Endodermal cell (in vitro differentiated cells): ENCODE data around the gene CDAN1. TPM values are rescaled to one million over a fixed set of nuclear protein-coding genes. Genes with fewer than 3 reads are reported as not detected.
"Not testable (repeated sequence)": the region's sequence is repeated elsewhere in the genome, so short reads cannot be mapped to it uniquely, and the experiment has no call there.

ENCODE experiments used
- DNase-seq: peaks from one replicate; pipeline ENCODE4 v3.0.0-alpha.2; 2017
- H3K27ac ChIP-seq: 2 replicates; pipeline ENCODE4 v1.5.1; 2013; ENCODE audit warnings: mild to moderate bottlenecking, low read depth, low read length, moderate library complexity
- H3K27me3 ChIP-seq: 2 replicates; pipeline ENCODE4 v1.6.1; 2013; ENCODE audit warnings: mild to moderate bottlenecking, low read length, moderate library complexity; ENCODE audit not compliant: insufficient read depth, control insufficient read depth, poor library complexity, severe bottlenecking
- H3K36me3 ChIP-seq: 2 replicates; pipeline ENCODE4 v1.7.0; 2013; ENCODE audit warnings: mild to moderate bottlenecking, low read length, moderate library complexity; ENCODE audit not compliant: control insufficient read depth, insufficient read depth
- H3K4me1 ChIP-seq: one replicate; pipeline ENCODE4 v1.7.0; 2013; ENCODE audit warnings: low read length; ENCODE audit not compliant: control insufficient read depth, insufficient read depth
- H3K4me3 ChIP-seq: 2 replicates; pipeline ENCODE4 v1.5.1; 2013; ENCODE audit warnings: mild to moderate bottlenecking, low read length, moderate library complexity
- H3K9ac ChIP-seq: 2 replicates; pipeline ENCODE4 v1.6.1; 2013; ENCODE audit warnings: mild to moderate bottlenecking, low read length, moderate library complexity; ENCODE audit not compliant: poor library complexity, severe bottlenecking; ENCODE audit errors: extremely low read depth
- H3K9me3 ChIP-seq: 2 replicates; pipeline ENCODE4 v1.6.1; 2013; ENCODE audit warnings: mild to moderate bottlenecking, low read length, moderate library complexity; ENCODE audit not compliant: control insufficient read depth
- H3K27ac Mint-ChIP-seq: 2 replicates; pipeline ENCODE4 v1.8.0; 2020; ENCODE audit warnings: mixed read lengths
- H3K27me3 Mint-ChIP-seq: 2 replicates; pipeline ENCODE4 v1.8.0; 2021; ENCODE audit warnings: mild to moderate bottlenecking, mixed read lengths; ENCODE audit not compliant: insufficient read depth
- H3K36me3 Mint-ChIP-seq: 2 replicates; pipeline ENCODE4 v1.8.0; 2020; ENCODE audit warnings: low read depth, mixed read lengths
- H3K4me1 Mint-ChIP-seq: 2 replicates; pipeline ENCODE4 v1.8.0; 2020; ENCODE audit warnings: mixed read lengths
- H3K4me3 Mint-ChIP-seq: 2 replicates; pipeline ENCODE4 v1.8.0; 2020; ENCODE audit warnings: mild to moderate bottlenecking, moderate library complexity, mixed read lengths
- H3K9me3 Mint-ChIP-seq: 2 replicates; pipeline ENCODE4 v1.8.0; 2020; ENCODE audit warnings: mild to moderate bottlenecking, mixed read lengths
- WGBS, 2 experiments: methylation state at CpG; one replicate each; pipeline versions ENCODE4 v1.1.5 to v1.1.7; 2013; ENCODE audit warnings: missing lambda C conversion rate in 2 of 2, mixed read lengths in 1 of 2; ENCODE audit not compliant: insufficient coverage in 1 of 2, insufficient read length in 1 of 2; 5-methylcytosine and 5-hydroxymethylcytosine counted together
- total RNA-seq, 2 donors: library from RNA; stranded (reverse); fragmentation: NEBNext Ultra II Directional in 1 of 2; extraction: Animal tissue kit (Norgen Biotek cat#: 25700) in 1 of 2; gene quantifications; 2 replicates in 1 of 2; 3 replicates in 1 of 2; pipeline ENCODE4 v1.2.1, GENCODE V29; 2021
- TF ChIP-seq, protein P1 (sequence below): fragments of 200-600 bp; sonication (generic); conservative IDR thresholded peaks from 2 replicates; pipeline ENCODE4 v1.5.0; 2021; ENCODE audit warnings: antibody characterized with exemption, mild to moderate bottlenecking

CDAN1 gene
- total RNA-seq, 2 donors from 2014 or later: 26.5 to 38.2 TPM

DNA sequence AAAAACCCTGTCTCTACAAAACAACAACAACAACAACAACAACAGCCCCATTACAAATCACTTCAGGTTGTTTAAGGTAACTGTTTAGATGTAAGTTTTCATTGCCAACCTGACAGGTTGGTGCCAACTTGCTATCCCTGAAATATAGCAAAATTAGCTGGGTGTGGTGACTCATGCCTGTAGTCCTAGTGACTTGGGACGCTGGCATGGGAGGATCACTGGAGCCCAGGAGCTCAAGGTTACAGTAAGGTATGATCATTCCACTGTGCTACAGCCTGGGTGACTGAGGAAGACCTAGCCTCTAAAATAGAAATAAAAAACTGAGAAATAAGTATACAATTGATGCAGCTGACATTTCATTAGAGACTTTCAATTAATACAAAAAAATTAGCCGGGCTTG, 36.0 kb upstream of the CDAN1 start:
- Mint-ChIP-seq H3K36me3 (peaks cover 23% of the 10 kb centered on the region), H3K9me3 (peaks cover 12% of the 10 kb centered on the region), H3K4me3 (no peak overlapping the region), H3K27ac (no peak overlapping the region), H3K27me3 (no peaks in the 10 kb centered on the region), H3K4me1 (no peaks in the 10 kb centered on the region)
- TF ChIP-seq, protein P1, sequence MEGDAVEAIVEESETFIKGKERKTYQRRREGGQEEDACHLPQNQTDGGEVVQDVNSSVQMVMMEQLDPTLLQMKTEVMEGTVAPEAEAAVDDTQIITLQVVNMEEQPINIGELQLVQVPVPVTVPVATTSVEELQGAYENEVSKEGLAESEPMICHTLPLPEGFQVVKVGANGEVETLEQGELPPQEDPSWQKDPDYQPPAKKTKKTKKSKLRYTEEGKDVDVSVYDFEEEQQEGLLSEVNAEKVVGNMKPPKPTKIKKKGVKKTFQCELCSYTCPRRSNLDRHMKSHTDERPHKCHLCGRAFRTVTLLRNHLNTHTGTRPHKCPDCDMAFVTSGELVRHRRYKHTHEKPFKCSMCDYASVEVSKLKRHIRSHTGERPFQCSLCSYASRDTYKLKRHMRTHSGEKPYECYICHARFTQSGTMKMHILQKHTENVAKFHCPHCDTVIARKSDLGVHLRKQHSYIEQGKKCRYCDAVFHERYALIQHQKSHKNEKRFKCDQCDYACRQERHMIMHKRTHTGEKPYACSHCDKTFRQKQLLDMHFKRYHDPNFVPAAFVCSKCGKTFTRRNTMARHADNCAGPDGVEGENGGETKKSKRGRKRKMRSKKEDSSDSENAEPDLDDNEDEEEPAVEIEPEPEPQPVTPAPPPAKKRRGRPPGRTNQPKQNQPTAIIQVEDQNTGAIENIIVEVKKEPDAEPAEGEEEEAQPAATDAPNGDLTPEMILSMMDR: no peak
- H3K36me3 ChIP-seq: no peaks in the 10 kb centered on the region
- WGBS, 2 experiments: 80 to 91% methylated on average over 1 to 2 of the region's 2 CpGs
- no peak for DNase-seq
- no peak overlapping the region for H3K4me3 ChIP-seq
- no peaks in the 10 kb centered on the region for H3K9me3 ChIP-seq
- no peaks in the 10 kb centered on the region for H3K4me1 ChIP-seq
- H3K27me3 ChIP-seq: no peaks in the 10 kb centered on the region
- H3K9ac ChIP-seq: no peak overlapping the region
- H3K27ac ChIP-seq: no peak overlapping the region

DNA sequence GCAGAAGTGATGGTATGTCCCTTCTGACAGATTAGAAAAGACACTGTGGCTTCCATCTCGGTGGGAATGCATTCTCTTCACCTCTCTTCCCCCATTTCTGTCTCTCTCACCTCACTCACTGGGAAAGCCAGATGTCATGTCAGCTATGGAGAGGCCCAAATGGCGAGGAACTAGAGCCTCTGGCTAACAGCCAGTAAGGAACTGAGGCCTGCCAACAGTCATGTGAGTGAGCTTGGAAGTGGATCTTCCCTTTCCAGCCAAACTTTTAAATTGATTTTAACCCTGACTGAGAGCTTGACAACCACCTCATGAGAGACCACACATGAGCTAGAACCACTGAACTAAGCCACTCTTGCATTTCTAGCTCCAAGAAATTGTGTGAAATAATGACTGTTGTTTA, 35.2 kb upstream of the CDAN1 start:
- TF ChIP-seq, protein P1: no peak
- no peak overlapping the region for H3K4me3 ChIP-seq
- no peak overlapping the region for H3K27ac Mint-ChIP-seq
- H3K4me1 ChIP-seq: no peaks in the 10 kb centered on the region
- no peak overlapping the region for H3K4me3 Mint-ChIP-seq
- no peak for DNase-seq
- H3K9me3 Mint-ChIP-seq: peaks cover 12% of the 10 kb centered on the region
- H3K27me3 ChIP-seq: no peaks in the 10 kb centered on the region
- H3K27me3 Mint-ChIP-seq: no peaks in the 10 kb centered on the region
- no peaks in the 10 kb centered on the region for H3K4me1 Mint-ChIP-seq
- no peaks in the 10 kb centered on the region for H3K36me3 ChIP-seq
- H3K9ac ChIP-seq: no peak overlapping the region
- 94% methylated on average over 2 of the region's 2 CpGs; no CpG with 5 or more reads in 1 of the 2 experiments for WGBS, 2 experiments
- no peaks in the 10 kb centered on the region for H3K9me3 ChIP-seq
- H3K27ac ChIP-seq: no peak overlapping the region
- H3K36me3 Mint-ChIP-seq: peaks cover 23% of the 10 kb centered on the region

DNA sequence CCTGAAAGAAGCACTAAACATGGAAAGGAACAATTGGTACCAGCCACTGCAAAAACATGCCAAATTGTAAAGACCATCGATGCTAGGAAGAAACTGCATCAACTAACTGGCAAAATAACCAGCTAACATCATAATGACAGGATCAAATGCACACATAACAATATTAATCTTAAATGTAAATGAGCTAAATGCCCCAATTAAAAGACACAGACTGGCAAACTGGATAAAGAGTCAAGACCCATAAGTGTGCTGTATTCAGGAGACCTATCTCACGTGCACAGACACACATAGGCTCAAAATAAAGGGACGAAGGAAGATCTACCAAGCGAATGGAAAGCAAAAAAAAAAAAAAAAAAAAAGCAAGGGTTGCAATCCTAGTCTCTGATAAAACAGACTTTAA, 29.2 kb upstream of the CDAN1 start:
- not testable (repeated sequence) for DNase-seq, H3K4me3 ChIP-seq, H3K9me3 ChIP-seq, H3K27ac Mint-ChIP-seq, H3K36me3 ChIP-seq, H3K27me3 ChIP-seq, H3K4me1 ChIP-seq, H3K27me3 Mint-ChIP-seq, H3K9ac ChIP-seq, H3K27ac ChIP-seq, H3K4me1 Mint-ChIP-seq, H3K4me3 Mint-ChIP-seq
- H3K9me3 Mint-ChIP-seq: peaks cover 27% of the 10 kb centered on the region
- H3K36me3 Mint-ChIP-seq: peaks cover 28% of the 10 kb centered on the region
- WGBS, 2 experiments: 85% methylated on average over 2 of the region's 4 CpGs; no CpG with 5 or more reads in 1 of the 2 experiments

DNA sequence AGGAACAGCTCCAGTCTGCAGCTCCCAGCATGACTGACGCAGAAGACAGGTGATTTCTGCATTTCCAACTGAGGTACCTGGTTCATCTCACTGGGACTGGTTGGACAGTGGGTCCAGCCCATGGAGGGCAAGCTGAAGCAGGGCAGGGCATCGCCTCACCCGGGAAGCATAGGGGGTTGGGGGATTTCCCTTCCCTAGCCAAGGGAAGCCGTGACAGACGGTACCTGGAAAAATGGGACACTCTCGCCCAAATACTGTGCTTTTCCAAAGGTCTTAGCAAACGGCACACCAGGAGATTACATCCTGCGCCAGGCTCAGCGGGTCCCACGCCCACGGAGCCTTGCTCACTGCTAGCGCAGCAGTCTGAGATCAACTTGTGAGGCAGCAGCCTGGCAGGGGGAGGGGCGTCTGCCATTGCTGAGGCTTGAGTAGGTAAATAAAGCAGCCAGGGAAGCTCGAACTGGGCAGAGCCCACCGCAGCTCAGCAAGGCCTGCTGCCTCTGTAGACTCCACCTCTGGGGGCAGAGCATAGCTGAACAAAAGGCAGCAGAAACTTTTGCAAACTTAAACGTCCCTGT, 27.3 kb upstream of the CDAN1 start:
- not testable (repeated sequence) for H3K27me3 Mint-ChIP-seq, H3K4me3 ChIP-seq, H3K27me3 ChIP-seq, H3K4me1 ChIP-seq, H3K27ac ChIP-seq, H3K36me3 ChIP-seq, H3K9ac ChIP-seq
- DNase-seq: peak; percentile 71
- WGBS, 2 experiments: 67 to 83% methylated on average over 5 to 16 of the region's 16 CpGs
- peak overlapping the region; percentile 42 for H3K4me3 Mint-ChIP-seq
- H3K9me3 ChIP-seq: peaks cover 18% of the 10 kb centered on the region
- H3K9me3 Mint-ChIP-seq: peaks cover 37% of the 10 kb centered on the region
- peaks cover 17% of the 10 kb centered on the region for H3K36me3 Mint-ChIP-seq
- H3K4me1 Mint-ChIP-seq: peaks cover 12% of the 10 kb centered on the region
- peak overlapping the region; percentile 86 for H3K27ac Mint-ChIP-seq
- TF ChIP-seq, protein P1: peak; percentile 42

DNA sequence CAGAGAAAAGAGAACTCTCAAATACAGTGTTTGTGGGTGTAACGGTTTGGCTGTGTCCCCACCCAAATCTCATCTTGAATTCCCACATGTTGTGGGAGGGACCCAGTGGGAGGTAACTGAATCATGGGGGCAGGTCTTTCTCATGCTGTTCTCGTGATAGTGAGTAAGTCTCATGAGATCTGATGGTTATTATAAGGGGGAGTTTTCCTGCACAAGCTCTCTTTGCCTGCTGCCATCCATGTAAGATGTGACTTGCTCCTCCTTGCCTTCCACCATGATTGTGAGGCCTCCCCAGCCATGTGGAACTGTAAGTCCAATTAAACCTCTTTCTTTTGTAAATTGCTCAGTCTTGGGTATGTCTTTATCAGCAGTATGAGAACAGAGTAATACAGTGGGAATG, 24.9 kb upstream of the CDAN1 start:
- H3K4me3 Mint-ChIP-seq, H3K4me3 ChIP-seq, H3K27me3 ChIP-seq, DNase-seq, H3K27me3 Mint-ChIP-seq, H3K36me3 ChIP-seq, H3K27ac Mint-ChIP-seq, H3K9ac ChIP-seq, H3K27ac ChIP-seq, H3K4me1 ChIP-seq: not testable (repeated sequence)
- 100% methylated on average over 1 to 2 of the region's 2 CpGs for WGBS, 2 experiments
- Mint-ChIP-seq H3K36me3 (peaks cover 15% of the 10 kb centered on the region), H3K9me3 (peaks cover 29% of the 10 kb centered on the region), H3K4me1 (peaks cover 12% of the 10 kb centered on the region)
- peaks cover 18% of the 10 kb centered on the region for H3K9me3 ChIP-seq
